Right lobe of liver (tissue), 4 donors: ENCODE measurements around the gene MAVS.

ENCODE experiments used
- CTCF ChIP-seq, 4 donors: fragments of 200-600 bp in 3 of 4; fragments of 450-650 bp in 1 of 4; IDR thresholded peaks; one replicate each; pipeline versions ENCODE4 v1.5.1 to v1.8.0; 2016 to 2022; ENCODE audit warnings: antibody characterized with exemption in 4 of 4, mild to moderate bottlenecking in 2 of 4
- POLR2A ChIP-seq: fragments of 450-650 bp; IDR thresholded peaks from one replicate; pipeline ENCODE4 v1.6.1; 2017; ENCODE audit warnings: antibody characterized with exemption, mild to moderate bottlenecking
- donor health status: DM: no; HTN: no; CAD: no.
- donor health status: DM: no; HTN: no; CAD: no.
- donor health status: DM: no; HTN: yes; CAD: no.

- TF ChIP-seq CTCF (IDR thresholded peaks at IDR 0.05), result no peak
- TF ChIP-seq POLR2A, result no peak
Observed at GRCh38 chr20:3910853-3911252, 64.2 kb downstream of the MAVS start.
